Skeletal muscle tissue (tissue), 4 donors: Measurements from ENCODE around the gene RAPGEF2. TPM values are rescaled to one million over a fixed set of nuclear protein-coding genes. Genes with fewer than 3 reads are reported as not detected.

Experiments used
- H3K27ac ChIP-seq: one replicate; pipeline ENCODE4 v1.7.0; 2013; ENCODE audit warnings: mild to moderate bottlenecking, low read depth, low read length, inconsistent platforms
- H3K27me3 ChIP-seq, 3 donors: one replicate each; pipeline ENCODE4 v1.7.0; 2013; ENCODE audit warnings: low read length in 3 of 3; ENCODE audit not compliant: control insufficient read depth in 3 of 3, insufficient read depth in 3 of 3
- H3K36me3 ChIP-seq, 3 donors: one replicate each; pipeline ENCODE4 v1.7.0; 2013; ENCODE audit warnings: low read length in 3 of 3; ENCODE audit not compliant: control insufficient read depth in 3 of 3, insufficient read depth in 3 of 3
- H3K4me1 ChIP-seq, 3 donors: one replicate each; pipeline ENCODE4 v1.7.0; 2013; ENCODE audit warnings: low read length in 3 of 3, mild to moderate bottlenecking in 3 of 3; ENCODE audit not compliant: control insufficient read depth in 3 of 3, insufficient read depth in 3 of 3
- H3K4me3 ChIP-seq, 3 donors: one replicate each; pipeline ENCODE4 v1.7.0; 2013; ENCODE audit warnings: low read length in 3 of 3
- H3K9ac ChIP-seq, 3 donors: one replicate each; pipeline ENCODE4 v1.7.0; 2013; ENCODE audit warnings: low read length in 3 of 3, mild to moderate bottlenecking in 3 of 3, moderate library complexity in 2 of 3, low read depth in 1 of 3
- H3K9me3 ChIP-seq, 3 donors: one replicate each; pipeline ENCODE4 v1.7.0; 2013; ENCODE audit warnings: low read length in 3 of 3; ENCODE audit not compliant: control insufficient read depth in 3 of 3
- total RNA-seq: library from RNA; depleted of rRNA; stranded (reverse); fragments of >200 nt; gene quantifications from one replicate; pipeline ENCODE4 v1.2.3, GENCODE V29; 2014
- donor health status: Osteomylitis.

RAPGEF2 gene
- total RNA-seq, 1 donor from 2014 or later, result 46.4 TPM

DNA sequence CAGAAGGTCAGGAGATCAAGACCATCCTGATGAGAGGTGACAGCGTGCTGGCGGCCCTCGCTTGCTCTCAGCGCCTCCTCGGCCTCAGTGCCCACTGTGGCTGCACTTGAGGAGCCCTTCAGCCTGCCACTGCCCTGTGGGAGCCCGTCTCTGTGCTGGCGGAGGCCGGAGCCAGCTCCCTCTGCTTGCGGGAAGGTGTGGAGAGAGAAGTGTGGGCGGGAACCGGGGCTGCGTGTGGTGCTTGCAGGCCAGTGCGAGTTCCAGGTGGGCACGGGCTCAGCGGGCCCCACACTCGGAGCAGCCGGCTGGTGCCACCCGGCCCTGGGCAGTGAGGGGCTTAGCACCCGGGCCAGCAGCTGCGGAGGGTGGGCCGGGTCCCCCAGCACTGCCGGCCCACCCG is 286.9 kb downstream of the RAPGEF2 start:
- Histone ChIP-seq H3K36me3 (no peaks in the 10 kb centered on the region), H3K27me3 (no peaks in the 10 kb centered on the region), H3K9me3 (no peaks in the 10 kb centered on the region), H3K9ac (no peak overlapping the region), H3K4me1 (no peaks in the 10 kb centered on the region), H3K27ac (no peak overlapping the region), H3K4me3 (no peak overlapping the region)

DNA sequence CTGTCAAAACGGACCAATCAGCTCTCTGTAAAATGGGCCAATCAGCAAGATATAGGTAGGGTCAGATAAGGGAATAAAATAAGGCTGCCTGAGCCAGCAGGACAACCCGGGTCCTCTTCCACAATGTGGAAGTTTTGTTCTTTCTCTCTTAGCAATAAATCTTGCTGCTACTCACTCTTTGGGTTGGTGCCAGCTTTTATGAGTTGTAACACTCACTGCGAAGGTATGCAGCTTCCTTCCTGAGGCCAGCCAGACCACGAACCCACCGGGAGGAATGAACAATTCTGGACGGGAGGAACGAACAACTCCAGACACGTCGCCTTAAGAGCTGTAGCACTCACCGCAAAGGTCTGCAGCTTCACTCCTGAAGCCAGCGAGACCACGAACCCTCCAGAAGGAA is 287.8 kb downstream of the RAPGEF2 start:
- Histone ChIP-seq H3K4me3 (no peak overlapping the region), H3K4me1 (no peaks in the 10 kb centered on the region), H3K36me3 (no peaks in the 10 kb centered on the region), H3K9me3 (no peaks in the 10 kb centered on the region), H3K9ac (no peak overlapping the region), H3K27ac (no peak overlapping the region), H3K27me3 (no peaks in the 10 kb centered on the region)

DNA sequence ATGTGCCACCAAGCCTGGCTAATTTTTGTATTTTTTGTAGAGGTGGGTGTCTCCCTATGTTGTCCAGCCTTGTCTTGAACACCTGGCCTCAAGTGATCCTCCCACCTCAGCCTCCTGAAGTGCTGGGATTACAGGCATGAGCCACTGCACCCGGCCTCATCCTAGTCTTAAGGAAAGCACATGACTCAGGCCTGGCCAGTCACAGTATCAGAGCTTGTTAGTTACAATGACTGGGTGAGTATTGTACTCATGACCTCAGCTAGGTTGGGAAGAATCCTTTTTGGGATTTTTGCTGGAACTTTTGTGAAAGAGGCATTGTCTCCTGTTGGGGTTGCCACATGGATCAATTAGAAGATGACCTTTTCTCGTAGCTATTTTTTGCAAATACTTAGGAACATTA is 292.8 kb downstream of the RAPGEF2 start:
- Histone ChIP-seq H3K27me3 (no peaks in the 10 kb centered on the region), H3K9me3 (no peaks in the 10 kb centered on the region), H3K27ac (no peak overlapping the region), H3K9ac (no peak overlapping the region), H3K4me3 (no peak overlapping the region), H3K4me1 (peaks cover 4 to 6% (median 5%) of the 10 kb centered on the region in 3 donors), H3K36me3 (no peaks in the 10 kb centered on the region)

- Histone ChIP-seq H3K9ac (no peak overlapping the region), H3K4me1 (peaks cover 6 to 10% (median 9%) of the 10 kb centered on the region in 3 donors), H3K27ac (no peak overlapping the region), H3K4me3 (no peak overlapping the region), H3K27me3 (no peaks in the 10 kb centered on the region), H3K36me3 (no peaks in the 10 kb centered on the region), H3K9me3 (no peaks in the 10 kb centered on the region)
Observed at GRCh38 chr4:159396151-159396550, 293.3 kb downstream of the RAPGEF2 start.

GRCh38 chr4:159398236-159398638 is 295.4 kb downstream of the RAPGEF2 start:
- H3K27ac ChIP-seq, result no peak overlapping the region
- no peak overlapping the region for H3K9ac ChIP-seq
- H3K9me3 ChIP-seq, result no peaks in the 10 kb centered on the region
- peaks cover 6 to 17% (median 12%) of the 10 kb centered on the region in 3 donors for H3K4me1 ChIP-seq
- H3K4me3 ChIP-seq, result no peak overlapping the region
- no peaks in the 10 kb centered on the region for H3K27me3 ChIP-seq
- H3K36me3 ChIP-seq, result no peaks in the 10 kb centered on the region

GRCh38 chr4:159400558-159401225 is 297.8 kb downstream of the RAPGEF2 start:
- H3K4me3 ChIP-seq, result peak overlapping the region in 2 of 3 donors; percentile 26 to 37
- H3K36me3 ChIP-seq, result no peaks in the 10 kb centered on the region
- H3K9ac ChIP-seq, result peak overlapping the region in 1 of 3 donors; percentile 8
- H3K27ac ChIP-seq, result peak overlapping the region; percentile 13
- peaks cover 6 to 17% (median 12%) of the 10 kb centered on the region in 3 donors for H3K4me1 ChIP-seq
- H3K9me3 ChIP-seq, result no peaks in the 10 kb centered on the region
- H3K27me3 ChIP-seq, result no peaks in the 10 kb centered on the region

GRCh38 chr4:159401226-159401712 is 298.4 kb downstream of the RAPGEF2 start:
- Histone ChIP-seq H3K27me3 (no peaks in the 10 kb centered on the region), H3K9me3 (no peaks in the 10 kb centered on the region), H3K36me3 (no peaks in the 10 kb centered on the region), H3K27ac (peak overlapping the region; percentile 13), H3K9ac (no peak overlapping the region), H3K4me3 (peak overlapping the region in 2 of 3 donors; percentile 26 to 37), H3K4me1 (peaks cover 6 to 17% (median 12%) of the 10 kb centered on the region in 3 donors)

- no peak overlapping the region for H3K9ac ChIP-seq
- H3K27ac ChIP-seq, result no peak overlapping the region
Observed at GRCh38 chr4:159401791-159402380, 299.0 kb downstream of the RAPGEF2 start.

More at GRCh38 chr4:159401791-159402380, 299.0 kb downstream of the RAPGEF2 start:
- Histone ChIP-seq H3K4me1 (peaks cover 6 to 17% (median 12%) of the 10 kb centered on the region in 3 donors), H3K27me3 (no peaks in the 10 kb centered on the region), H3K9me3 (no peaks in the 10 kb centered on the region), H3K4me3 (no peak overlapping the region), H3K36me3 (no peaks in the 10 kb centered on the region)
